Measurements from ENCODE around the gene APOM.

Gene APOM

DNA sequence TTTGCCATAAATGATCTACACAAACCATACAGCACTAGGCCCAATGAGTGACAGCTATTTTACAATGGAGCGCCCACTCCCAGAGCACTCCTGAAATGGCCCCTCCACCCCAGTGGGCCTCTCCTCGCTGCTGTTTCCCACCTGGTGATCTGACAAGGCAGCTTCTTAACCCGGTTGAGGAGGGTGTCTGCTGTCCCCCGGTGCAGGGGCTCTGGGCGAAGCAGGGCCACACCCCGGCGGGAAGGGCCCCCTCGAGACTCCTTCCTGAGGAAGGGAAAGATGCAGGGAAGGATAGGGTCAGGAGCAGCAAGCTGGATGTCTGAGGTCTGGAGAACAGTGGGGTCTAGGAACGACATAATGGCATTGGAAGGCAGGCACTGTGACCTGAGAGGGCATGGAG, 37.2 kb downstream of the APOM start:
- no peak for DNase-seq (ENCODE audit: extremely low read depth, low read depth)
- TF ChIP-seq, protein P1, sequence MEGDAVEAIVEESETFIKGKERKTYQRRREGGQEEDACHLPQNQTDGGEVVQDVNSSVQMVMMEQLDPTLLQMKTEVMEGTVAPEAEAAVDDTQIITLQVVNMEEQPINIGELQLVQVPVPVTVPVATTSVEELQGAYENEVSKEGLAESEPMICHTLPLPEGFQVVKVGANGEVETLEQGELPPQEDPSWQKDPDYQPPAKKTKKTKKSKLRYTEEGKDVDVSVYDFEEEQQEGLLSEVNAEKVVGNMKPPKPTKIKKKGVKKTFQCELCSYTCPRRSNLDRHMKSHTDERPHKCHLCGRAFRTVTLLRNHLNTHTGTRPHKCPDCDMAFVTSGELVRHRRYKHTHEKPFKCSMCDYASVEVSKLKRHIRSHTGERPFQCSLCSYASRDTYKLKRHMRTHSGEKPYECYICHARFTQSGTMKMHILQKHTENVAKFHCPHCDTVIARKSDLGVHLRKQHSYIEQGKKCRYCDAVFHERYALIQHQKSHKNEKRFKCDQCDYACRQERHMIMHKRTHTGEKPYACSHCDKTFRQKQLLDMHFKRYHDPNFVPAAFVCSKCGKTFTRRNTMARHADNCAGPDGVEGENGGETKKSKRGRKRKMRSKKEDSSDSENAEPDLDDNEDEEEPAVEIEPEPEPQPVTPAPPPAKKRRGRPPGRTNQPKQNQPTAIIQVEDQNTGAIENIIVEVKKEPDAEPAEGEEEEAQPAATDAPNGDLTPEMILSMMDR (IDR thresholded peaks at IDR 0.05; ENCODE audit: low read depth, low read length) = no peak

DNA sequence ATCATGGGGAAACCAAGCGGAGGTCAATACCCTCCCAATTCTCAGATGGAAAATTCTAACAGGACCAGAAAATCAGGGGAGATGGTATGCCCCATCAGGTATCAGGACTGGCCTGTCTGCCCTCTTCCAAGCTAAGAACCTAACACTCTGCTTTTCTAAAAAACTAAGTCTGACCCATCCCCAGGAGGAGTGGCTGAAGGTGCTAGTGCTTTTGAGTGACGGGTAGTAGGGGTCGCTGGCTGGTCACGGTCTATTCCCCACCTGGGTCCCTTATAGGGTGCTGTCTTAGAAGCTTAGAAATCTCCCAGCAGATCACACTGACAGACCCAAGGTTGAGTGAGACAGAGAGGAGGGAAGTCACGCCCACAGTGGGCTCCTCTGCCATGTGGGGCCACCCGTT, 37.8 kb downstream of the APOM start:
- TF ChIP-seq, protein P1 (IDR thresholded peaks at IDR 0.05; ENCODE audit: low read depth, low read length) = no peak
- DNase-seq (ENCODE audit: extremely low read depth, low read depth) = no peak

DNA sequence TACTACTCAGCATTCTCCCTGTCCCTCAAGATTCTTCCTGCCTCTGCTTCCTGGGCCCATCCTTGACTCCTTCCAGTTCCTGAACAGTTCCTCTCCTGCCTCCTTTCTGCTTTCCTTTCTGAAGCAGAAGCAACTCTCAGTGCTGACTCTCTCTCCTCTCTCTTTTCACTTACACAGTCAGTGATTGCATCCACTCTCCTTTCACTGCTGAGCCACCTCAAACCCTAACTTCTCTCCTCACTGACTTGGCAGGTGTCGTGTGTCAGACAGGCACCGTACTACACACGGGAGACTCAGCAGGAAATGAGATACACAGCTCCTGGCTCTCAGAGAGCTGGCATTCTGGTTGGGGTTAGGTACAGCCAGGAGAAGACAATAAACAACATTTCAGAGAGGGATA, 41.9 kb downstream of the APOM start:
- TF ChIP-seq, protein P1 (IDR thresholded peaks at IDR 0.05; ENCODE audit: low read depth, low read length) = no peak
- no peak for DNase-seq (ENCODE audit: extremely low read depth, low read depth)

DNA sequence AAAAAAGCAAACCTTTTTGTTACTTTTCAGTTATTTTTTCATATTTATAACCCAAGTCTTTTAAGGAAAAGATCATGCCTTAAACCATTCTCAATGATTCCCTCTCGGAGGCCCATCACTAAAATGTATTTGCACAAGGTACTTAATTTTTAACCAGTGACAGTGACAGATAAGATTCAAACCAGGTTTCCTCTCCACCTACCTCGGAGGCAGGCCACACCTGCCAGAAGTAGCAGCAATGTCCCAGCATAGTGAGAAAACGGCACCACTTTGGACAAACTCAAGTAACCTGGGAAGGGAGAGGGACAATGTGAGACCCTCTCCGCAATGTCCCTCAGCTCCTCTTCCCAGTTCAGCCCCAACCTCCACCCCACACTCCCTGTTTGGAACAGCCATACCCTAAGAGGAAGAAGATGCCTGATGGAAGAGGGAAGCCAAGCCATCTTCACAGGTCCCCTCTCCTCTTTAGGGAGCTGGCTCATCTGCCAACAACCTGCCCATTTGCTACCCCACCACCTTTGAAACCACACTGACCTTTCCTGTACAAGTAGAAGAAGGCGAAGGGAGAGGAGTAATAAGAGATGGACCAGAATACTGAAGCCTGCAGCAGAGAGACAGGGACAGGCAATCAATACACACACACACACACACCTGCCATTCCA, 45.2 kb downstream of the APOM start:
- no peak for DNase-seq (ENCODE audit: extremely low read depth, low read depth)
- TF ChIP-seq, protein P1 (IDR thresholded peaks at IDR 0.05; ENCODE audit: low read depth, low read length) = no peak

DNA sequence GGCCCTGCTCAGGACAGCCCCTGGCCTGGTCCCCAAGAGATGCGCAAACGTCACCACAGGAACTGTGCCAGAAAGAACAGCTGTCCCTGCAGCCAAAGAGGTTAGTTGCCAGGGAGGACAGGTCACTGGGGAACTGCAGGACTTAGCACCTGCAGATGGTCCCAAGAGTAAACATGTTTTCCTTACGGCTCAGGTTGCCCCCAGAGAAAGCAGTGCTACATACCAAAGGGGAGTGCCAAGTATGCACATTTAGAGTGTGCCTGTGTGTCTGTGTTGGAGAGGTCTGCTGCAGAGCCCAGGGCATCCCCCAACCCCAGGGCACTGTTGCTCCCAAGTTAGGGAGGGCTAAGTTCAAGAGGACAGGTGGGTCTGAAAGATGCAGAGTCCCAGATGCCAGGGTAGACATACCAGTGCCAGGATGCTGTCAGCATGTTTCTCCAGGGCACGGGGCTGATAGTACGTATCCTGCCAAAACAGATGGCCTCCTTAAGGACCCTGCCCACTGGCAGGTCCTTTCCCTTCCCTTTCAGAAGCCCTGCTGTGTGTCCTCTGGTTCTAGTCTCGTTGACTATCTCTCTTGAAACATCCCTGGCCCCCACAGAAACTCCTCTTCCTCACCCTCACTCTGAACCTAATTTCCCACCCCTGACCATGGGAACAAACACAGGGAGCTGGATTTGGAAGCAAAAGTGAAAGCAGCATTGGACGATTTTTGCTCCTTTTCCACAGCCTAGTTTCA, 46.1 kb downstream of the APOM start:
- no peak for DNase-seq (ENCODE audit: extremely low read depth, low read depth)
- TF ChIP-seq, protein P1 (IDR thresholded peaks at IDR 0.05; ENCODE audit: low read depth, low read length) = no peak

DNA sequence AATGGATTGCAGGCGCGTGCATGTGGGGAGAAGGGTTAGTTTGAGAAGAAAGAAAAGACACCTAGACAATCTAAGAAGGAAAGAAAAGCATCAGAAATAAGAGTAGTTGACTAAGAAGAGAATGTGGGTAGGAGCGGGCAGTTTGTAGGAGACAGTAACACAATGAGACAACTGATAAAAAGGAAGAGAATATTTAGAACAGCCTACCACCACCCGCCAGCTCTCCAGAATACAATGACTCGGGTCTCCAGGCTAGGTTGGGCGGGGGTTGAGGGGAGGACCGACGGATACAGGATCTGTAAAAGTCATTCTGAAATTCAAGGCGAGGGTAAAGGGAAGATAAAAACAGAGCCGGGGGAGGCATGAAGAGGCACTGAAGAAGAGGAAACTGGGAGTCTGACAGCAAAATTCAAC, 46.7 kb downstream of the APOM start:
- no peak for DNase-seq (ENCODE audit: extremely low read depth, low read depth)
- TF ChIP-seq, protein P1 (IDR thresholded peaks at IDR 0.05; ENCODE audit: low read depth, low read length) = no peak
